Measurements from ENCODE around the gene FAM131B.
"Not testable (repeated sequence)": the region's sequence is repeated elsewhere in the genome, so short reads cannot be mapped to it uniquely, and the experiment has no call there.

- not testable (repeated sequence) for TF ChIP-seq POLR2A (IDR thresholded peaks at IDR 0.05); CTCF (IDR thresholded peaks at IDR 0.05 in 8 of 11, conservative IDR thresholded peaks at IDR 0.05 in 3 of 11); POLR2AphosphoS5 (IDR thresholded peaks at IDR 0.05)
Observed at GRCh38 chr7:143402233-143402632, 39.7 kb upstream of the FAM131B start.

Measured in spleen (tissue), 7 donors.